Measurements from ENCODE around the gene ABHD6.

GRCh38 chr3:58281069-58281468, 43.5 kb downstream of the ABHD6 start:
- no peak for TF ChIP-seq POLR2A (IDR thresholded peaks at IDR 0.05; ENCODE audit: extremely low read depth, insufficient read length)
- TF ChIP-seq CTCF (IDR thresholded peaks at IDR 0.05; ENCODE audit: low read depth, low read length), result no peak
- TF ChIP-seq MYC (IDR thresholded peaks at IDR 0.05; ENCODE audit: low read depth, low read length), result no peak
